ENCODE measurements around the gene RASGRP4.
"Not testable (repeated sequence)": the region's sequence is repeated elsewhere in the genome, so short reads cannot be mapped to it uniquely, and the experiment has no call there.

RASGRP4 gene

DNA sequence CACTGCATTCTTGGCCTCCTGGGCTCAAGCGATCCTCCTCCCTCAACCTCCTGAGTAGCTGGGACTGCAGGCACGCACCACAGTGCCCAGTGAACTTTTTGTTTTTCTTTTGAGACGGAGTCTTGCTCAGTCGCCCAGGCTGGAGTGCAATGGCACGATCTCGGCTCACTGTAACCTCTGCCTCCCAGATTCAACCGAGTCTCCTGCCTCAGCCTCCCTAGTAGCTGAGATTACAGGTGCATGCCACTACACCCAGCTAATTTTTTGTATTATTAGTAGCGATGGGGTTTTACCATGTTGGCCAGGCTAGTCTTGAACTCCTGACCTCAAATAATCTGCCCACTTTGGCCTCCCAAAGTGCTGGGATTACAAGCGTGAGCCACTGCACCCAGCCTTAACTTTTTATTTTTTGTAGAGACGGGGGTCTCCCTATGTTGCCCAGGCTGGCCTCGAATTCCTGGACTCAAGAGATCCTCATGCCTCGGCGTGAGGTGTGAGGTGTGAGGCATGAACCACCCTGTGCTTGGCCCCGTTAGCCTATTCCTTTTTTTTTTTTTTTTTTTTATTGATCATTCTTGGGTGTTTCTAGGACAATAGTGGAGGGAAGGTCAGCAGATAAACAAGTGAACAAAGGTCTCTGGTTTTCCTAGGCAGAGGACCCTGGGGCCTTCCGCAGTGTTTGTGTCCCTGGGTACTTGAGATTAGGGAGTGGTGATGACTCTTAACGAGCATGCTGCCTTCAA is 62.9 kb downstream of the RASGRP4 start:
- DNase-seq = not testable (repeated sequence)

DNA sequence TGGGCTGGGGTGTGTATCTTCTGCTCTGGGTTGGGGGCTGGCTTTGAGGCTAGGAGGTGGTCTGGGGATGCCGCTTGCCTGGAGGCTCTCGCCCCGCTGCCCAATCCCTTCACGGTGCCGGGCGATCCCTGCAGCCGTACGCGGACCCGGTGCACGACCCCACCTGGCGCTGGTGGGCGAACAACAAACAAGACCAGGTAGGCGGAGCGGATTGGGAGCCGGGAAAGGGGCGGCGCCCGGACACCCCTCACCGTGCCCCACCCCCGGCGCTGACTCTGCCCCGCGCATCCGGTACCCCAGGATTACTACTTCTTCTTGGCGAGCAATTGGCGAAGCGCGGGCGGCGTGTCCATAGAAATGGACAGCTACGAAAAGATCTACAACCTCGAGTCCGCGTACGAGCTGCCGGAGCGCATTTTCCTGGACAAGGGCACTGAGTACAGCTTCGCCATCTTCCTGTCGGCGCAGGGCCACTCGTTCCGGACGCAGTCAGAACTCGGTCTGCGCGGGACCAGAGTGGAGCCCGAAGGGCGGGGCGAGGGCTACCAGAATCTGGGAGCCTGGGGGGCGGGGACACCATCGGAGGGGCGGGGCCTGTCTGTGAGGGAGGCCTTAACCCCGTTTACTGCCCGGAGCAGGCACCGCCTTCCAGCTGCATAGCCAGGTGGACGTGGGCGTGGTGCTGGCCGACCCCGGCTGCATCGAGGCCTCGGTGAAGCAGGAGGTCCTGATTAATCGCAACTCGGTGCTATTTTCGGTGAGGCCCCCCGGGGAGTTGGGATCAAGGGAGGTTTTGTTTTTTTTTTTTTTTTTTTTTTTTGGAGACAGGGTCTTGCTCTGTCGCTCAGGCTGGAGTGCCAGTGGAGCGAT is 63.7 kb downstream of the RASGRP4 start:
- DNase-seq = peak; percentile 91

DNA sequence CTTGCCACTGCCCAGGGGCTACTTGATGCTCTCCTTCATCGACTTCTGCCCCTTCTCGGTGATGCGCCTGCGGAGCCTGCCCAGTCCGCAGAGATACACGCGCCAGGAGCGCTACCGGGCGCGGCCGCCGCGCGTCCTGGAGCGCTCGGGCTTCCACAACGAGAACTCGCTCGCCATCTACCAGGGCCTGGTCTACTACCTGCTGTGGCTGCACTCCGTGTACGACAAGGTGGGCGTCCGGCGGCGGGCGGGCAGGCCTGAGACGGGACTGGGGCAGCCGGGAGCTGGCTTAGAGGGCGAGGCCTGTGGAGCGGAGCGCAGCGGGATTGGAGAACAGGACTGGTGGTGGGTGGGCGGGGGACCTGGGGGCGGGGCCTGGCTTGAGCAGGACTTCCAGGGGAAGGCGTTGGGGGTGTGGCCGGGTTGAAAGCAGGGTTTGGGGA is 64.4 kb downstream of the RASGRP4 start:
- DNase-seq = peak; percentile 91

DNA sequence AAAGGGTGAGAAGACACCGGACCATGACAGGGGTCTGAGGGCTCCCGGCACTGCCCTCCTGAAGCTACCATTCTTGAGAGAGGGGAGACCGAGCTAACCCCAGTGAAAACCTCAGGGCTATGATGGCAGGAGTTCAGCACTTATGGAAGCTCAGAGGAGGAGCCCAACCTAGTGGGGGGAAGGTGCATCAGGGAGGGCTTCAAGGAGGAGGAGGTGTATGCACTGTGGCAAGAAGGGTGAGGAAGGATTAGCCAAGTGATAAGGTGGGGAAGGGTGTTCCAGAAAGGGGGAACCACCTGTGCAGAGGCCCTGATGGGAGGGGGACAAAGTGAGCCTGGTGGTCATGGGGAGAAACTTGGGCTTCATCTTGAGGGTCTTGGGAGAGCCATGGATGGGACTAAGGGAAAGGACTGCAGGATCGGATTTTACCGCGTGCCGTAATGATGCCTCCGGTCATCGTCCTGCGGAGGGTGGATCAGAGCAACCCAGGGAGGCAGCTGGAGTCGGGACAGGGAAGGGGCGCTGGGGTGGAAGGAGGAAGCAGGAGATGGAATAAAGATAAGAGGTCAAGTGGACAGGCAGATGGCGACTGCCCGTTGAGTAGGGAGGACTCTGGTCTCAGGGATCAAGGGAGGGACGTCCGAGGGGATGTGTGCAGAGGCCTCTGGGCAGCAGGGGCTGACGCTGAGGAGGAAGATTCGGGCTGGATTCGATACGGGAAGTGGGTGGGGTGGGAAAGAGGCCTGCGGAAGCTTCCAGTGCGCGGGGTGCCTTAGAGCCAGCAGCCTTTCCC is 65.0 kb downstream of the RASGRP4 start:
- no peak for DNase-seq

DNA sequence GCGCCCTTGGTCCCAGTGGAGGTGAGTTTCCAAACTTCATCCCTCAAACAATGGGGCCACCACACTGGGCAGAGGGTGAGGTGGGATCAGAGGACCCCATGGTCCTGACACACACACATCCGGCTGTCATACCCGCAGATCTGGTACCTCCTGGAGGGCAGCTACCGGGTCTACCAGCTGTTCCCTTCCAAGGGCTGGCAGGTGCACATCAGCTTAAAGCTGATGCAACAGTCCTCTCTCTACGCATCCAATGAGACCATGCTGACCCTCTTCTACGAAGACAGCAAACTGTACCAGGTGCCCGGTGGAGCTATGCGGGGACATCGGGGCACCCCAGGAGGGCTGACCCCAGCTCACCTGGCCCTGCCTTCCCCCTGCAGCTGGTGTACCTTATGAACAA is 65.7 kb downstream of the RASGRP4 start:
- DNase-seq = no peak

DNA sequence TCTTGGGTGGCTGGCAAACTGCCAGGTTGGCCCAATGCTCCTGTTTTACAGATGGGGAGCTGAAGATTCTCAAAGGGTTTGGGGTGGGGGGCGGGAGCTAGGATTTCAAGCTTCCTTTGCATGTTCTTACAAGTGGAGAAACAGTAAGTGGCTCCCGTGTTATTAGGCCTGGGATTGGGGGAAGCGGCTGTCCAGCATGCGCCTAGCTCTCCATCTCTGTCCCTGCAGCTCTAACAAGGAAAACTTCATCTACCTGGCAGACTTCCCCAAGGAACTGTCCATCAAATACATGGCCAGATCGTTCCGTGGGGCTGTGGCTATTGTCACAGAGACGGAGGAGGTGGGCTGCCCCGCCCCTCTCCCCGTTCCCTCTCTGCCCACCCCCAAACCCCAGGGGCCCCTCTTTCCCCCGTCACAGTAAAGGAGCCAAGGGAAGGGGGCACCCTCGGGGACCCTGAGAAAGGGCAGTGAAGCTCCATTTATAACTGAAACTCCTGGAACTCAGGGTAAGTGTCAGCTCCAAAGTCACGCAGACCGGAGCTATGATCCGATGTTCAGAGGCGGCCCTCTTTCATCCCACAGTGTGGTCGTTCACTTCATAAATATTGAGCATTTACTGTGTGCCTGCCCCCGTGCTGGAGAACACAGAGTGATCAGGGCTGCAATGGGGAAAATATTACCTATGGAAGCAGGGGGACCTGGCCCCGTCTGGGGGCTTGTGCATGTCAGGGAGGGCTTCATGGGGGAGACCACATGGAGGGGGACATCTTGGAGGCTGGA is 66.6 kb downstream of the RASGRP4 start:
- no peak for DNase-seq

All from NCI-H1930 (cell line).